Midbrain (tissue), 1 donor: ENCODE results near the gene GALNT14.

Experiments used
- DNase-seq: peaks from one replicate; lab custom pipeline; 2025; lab: John Stamatoyannopoulos, UW

GALNT14 gene

DNA sequence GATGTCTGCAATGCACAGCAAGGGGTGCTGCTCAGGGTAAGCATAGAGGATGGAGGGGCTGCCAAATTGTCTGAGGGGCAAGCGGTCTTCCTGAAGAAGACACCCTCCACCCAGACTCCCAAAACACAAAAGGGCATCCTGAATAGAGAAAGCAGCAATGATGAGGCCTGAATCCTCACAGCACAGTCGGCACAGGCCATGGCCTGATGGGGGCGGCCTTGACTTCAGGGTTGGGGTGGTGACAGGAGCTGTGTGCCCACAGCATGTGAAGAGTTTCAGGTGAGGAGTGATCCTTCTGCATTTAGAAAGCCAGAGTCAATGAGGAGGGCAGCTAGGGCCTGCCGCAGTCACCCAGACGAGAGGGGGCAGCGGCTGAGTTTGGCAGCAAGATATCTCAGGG lies 159.4 kb downstream of the GALNT14 start:
- DNase-seq: no peak

DNA sequence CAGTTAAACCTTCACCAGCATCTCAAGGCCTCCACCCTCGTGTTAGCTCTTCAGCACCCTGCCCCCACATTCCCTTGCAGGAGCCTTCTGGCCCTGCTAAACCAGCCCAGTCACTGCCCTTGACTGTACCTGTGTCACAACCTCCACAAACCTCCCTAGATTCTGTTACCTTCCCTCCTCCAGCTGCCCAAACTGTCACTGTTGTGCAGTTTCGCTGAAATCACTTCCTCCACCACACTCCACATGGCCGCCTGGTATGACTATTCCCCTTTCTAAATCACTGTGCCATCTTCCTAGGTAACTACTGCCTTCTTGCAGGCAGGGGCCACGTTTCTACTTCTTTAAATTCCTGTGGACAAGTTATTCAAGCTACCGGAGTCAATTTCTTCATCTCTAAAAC lies 160.2 kb downstream of the GALNT14 start:
- DNase-seq: no peak

DNA sequence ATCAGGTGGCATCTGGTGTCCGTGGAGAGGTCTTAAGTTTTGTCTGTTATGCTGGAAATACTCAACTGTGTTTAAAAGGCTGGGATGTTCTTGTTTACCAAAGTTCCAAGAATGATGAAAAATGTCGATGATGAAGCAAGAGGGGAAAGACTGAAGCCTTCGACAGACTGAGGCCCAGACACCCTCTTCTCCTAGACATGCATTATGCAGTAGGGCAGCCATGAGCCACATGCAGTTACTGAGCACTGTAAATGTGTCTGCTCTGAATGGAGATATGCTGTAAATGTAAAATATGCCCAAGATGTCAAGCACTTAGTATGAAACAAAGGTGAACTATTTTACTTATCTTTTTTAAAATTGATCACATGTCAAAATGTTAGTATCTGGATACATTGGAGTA lies 163.1 kb downstream of the GALNT14 start:
- no peak for DNase-seq

DNA sequence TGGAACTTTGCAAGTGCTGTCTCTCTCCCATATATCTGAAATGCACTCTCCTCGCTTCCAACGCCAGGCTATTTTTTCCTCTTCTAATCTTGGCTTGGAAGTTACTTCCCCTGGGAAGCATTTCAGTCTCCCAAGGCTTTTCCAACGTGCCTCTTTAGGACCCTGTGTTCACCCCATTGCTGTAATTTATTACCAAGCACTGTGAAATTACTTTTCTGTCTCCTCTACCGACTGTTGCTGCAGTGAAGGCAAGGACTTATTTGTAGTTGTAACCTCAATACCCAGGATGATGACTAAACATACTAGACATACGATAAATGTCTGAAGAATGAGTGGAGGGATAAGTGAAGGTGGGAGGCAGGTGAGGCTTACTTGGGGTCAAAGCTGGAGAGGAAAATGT lies 163.7 kb downstream of the GALNT14 start:
- no peak for DNase-seq

DNA sequence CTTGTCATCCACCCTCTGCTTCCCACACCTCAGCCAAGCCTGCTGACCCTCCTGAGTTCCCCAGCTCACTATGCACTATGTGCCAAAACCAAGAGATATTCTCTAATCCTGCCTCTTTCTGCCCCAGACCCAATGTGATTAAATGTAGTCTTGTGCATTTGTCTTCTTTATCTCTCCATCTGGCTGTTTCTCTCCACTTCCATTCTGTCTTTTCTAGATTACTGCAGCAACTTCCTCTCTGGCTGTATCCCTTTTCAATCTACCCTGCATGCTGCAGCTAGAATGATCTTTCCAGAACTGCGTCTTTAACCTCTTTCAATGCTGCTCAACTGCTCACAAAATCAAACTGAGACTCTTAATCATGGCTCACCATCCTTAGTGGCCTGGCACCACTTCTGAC lies 164.1 kb downstream of the GALNT14 start:
- no peak for DNase-seq

DNA sequence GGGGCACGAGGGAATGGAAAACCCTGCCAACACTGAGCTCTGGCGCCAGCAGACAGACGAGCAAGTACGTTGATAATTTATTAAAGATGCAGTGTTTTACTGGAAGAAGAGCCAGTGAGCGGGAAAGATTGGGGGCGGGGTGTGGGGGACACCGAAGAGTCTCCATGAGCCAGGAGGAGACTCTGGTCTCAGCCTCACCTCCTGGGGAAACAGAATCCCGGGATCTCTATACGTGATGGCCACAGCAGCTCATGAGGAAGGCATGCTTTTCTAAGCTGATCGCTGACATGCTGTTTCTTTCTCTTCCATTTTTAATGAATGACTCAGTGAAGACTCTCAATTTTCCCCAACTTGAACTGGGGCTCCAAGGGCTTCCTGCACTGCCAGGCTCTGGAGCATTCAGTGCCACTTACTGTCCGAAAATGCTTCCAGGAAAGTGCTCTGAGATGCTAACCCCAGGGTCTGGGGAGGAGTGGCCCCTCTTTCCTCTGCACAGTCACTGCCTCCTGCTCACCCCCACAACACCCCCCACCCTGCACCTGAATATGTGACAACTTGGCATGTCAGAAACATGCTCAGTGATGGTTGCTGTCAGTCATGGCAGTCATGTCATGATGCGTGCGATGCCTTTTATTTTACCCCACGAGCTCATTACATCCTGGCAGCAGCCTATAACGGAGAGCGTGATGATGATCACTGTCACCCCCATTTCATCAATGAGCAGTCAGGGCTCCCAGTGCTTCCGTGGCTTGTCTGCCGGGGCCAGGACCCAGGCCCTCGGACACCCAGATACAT lies 166.8 kb downstream of the GALNT14 start:
- DNase-seq: no peak

DNA sequence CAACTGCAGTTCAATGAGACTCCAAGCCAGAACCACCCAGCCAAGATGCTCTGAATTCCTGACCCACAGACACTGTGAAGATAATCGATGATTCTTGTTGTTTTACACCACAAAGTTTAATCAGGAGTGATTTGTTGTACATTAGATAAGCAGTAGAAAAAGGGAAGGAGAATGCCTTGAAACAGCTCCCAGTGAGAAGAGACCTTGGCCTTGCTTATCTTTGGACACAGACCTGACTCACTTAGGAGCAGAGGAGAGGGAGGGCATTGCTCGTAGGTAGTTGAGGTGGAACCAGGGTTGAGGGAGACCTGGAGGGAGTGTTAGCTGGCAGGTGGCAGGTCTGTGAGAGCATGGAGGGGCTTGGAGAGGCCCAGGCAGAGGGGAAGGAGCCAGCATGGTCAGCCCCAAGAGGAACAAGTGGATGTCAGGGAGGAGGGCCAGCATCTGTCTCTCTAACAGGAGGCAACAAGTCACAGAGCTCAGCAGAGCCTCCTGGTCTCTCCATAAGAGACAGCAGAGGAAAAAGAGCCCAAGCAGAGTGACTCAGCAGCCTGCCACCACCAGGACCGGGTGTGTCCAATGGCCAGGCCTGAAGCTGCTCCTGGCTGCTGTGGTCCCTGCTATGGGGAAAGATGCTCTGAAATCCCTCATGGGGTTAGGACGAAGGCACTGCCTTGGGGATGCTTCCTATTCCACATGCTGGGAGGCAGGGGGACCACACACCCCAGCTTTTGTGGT lies 169.4 kb downstream of the GALNT14 start:
- no peak for DNase-seq

DNA sequence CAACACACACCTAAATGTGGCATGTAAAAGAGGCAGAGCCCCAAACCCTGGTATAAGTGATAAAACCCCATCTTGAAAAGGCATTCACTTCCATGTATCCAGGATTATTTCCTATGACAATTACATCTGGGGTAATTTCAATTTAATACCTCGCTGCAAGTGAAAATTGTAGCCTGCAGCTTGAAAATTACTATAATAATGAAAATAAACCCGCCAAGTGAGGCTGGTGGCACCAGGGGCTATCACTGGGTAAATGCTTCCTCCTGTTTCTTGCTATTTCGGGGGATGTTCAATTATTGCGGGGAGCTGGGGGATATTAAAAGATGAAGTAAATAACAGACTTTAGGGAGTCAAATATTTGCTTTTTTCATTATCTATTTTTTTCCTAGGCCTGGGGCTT lies 171.5 kb downstream of the GALNT14 start:
- no peak for DNase-seq

DNA sequence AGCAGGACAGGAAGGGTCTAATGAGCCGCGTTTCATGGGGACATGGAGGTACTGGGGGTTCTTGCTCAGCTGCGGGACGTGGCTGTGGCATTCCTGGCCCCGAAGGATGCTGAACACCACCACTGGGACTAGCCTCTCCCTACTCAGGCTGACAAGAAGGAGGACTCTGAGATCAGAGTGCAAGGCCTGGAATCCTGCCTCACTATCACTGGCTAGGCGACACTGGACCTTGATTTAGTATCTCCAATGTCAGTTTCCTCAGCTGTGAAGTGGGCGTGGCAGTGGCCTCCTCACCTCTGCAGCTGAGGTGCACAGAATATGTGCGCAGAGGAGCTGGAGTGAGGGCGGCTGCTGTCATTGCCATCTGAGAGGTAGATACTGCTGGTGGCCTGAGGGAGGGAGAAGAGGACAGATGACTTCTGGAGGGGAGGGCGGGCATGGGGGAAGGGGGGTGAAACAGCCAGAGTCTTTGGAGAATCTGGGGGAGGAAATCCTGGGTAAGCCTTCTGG lies 173.2 kb downstream of the GALNT14 start:
- DNase-seq: no peak

DNA sequence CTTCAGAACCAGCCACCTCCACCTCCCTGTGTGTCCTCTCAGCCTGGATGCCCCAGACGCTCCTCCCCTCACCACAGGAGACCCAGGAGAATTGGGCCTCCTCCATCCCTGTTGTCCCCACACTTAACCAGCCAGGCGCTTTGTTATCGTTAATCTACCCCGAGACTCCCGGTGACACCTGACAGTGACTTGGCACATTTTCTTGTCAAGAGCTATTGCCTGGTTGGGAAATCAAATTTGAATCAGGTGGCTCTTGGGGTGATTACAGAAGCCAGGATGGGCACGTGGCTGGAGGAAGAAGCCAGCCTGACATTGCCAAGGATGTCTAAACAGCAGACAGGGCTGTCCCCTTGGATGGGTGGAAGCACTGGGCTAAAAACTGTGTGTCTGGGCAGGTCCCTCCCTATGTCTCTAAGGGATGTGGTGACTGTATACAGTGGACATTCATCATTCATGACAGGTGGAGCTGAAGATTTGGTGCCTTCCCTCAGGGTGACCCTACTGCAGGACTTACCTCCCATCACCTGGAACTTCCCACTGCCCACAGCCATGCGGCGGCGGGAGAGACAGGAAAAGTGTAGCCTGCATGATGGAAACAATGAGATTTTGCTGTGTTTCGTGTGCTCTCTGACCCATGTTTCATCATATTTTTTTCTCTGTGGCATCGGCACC lies 173.8 kb downstream of the GALNT14 start:
- no peak for DNase-seq

DNA sequence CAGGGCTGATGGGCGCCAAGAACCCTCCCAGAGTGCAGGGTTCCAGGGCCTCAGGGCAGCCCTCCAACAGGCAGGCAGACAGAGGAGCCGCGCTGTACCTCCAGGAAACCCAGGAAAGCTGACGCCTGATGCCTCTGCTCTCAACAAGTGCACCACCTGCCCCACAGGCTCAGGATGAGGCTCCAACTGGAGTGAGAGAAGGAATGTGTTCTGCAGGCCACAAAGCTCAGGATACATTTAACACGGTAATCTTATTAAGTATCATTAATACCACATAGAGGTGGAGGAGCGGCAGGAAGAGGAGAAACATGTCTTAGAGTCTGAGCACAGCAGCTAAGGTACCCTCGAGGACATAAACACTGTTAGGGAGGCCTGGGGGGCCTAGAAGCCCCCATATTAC lies 175.1 kb downstream of the GALNT14 start:
- DNase-seq: no peak

DNA sequence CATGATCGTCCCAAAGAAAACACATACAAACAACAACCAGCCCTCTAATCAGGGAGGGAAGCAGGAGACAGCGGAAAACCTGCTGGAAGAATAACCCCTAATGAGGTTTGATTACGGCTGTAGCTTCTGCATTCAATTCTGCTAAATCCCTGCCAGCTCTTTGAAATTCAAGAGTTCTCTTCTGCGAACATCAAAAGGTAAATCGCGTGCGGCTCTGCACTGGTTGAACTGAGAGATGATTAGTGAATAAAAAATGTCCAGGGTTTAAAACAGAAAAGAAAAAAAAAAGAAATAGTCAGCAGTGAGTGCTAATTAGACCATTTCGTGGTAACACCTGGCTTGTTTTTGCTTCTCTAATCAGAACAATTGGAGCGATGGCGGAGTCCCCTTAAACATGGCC lies 178.0 kb downstream of the GALNT14 start:
- DNase-seq: no peak

DNA sequence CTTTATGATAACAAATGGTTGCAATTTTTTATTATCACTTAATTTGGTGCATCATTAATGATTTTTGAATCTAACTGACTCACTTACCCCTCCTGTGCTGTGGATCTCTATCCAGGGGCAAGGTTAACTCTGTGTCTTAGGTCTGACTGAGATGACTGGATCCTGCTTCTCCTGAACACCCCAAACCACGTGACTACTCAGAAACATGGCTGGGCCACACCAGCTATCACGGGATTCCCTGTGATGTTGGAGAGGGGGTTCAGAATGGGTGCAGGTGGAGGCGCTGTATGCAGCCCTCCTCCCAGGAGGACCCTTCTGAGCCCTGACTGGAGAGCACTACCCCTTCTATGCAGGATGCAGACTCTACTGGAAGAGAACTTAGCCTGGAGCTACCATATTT lies 178.6 kb downstream of the GALNT14 start:
- DNase-seq: no peak

DNA sequence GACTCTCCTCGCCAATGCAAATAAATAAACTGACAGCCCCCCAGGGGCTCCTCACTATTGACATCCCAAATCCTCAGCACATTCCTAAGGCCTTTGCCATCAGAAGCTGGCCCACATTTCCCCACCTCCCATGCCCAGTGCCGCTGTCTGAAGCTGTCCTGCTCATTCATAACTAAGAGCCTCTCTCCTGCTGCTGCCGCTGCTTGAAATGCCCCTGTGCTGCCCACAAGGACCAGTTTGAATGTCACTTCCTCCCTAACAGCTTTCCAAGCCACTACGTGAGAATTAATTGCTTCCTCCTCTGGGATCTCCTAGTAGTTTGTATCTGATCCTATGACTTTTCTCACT lies 179.3 kb downstream of the GALNT14 start:
- no peak for DNase-seq

DNA sequence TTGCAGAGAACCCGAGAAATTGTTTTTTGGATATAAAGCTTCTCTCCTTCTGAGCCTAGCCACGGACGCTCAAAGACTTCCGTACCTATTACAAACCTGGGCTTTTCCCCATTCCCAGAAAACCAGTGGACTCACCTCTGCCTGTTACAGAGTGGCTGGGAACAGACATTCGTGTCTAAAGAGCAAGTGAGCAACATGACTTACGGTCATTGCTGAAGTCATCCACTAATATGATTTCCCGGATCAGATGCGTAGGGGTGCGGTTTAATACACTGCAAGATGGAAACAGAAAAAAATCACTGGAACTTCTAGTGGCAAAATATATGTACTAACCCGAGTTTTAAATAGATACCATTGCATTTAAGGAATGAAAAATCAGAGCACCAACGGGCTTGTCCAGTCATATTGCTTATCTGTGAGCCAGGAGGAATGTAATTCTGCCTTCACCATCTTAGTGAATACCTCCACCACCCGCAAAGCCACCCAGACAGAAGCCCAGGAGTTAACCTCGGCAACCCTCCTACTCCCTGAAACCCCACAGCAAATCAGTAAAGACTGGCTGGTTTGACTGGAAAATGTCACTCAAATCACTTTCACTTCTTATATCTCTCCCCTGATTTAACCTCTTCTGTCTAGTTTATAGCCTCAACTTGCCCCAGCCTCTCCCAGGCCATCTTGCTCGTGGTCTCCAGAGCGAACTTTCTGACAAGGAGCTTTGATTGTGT lies 179.9 kb downstream of the GALNT14 start:
- no peak for DNase-seq

DNA sequence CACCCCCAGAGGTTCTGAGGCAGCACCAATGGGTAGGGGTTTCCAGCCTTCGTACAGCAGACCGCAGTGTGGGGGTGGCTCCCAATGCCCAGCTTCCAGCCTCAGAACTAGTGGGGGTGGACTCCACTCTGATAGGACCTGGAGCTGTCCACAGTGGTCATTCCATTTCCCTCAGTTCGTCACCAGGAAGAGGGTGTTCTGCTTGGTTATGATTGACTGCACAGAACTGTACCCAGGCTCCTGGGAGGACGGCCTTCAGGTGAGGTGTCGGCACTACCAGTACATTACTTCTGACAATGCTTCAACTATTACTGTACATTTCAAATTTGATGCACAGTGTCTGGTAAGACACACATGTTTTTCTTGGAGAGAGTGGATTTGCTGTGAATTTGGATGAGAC lies 180.6 kb downstream of the GALNT14 start:
- no peak for DNase-seq

DNA sequence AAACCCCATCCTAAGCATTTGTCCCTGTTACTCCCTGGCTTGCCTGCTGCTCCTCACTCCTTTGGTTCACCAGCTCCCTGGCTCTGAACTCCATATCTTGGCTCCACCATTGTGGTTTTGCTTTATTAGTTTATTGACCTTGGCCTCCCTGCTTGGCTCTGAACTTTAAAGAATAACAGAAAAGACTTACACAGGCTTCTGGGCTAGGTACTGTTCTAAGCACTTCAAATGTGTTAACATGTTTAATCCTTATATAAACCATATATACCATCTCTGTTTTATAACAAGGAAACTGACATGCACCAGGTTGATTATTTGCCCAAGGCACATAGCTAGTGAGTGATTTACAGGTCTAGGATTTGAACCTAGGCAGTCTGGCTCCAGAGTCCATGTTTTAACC lies 181.2 kb downstream of the GALNT14 start:
- DNase-seq: no peak

DNA sequence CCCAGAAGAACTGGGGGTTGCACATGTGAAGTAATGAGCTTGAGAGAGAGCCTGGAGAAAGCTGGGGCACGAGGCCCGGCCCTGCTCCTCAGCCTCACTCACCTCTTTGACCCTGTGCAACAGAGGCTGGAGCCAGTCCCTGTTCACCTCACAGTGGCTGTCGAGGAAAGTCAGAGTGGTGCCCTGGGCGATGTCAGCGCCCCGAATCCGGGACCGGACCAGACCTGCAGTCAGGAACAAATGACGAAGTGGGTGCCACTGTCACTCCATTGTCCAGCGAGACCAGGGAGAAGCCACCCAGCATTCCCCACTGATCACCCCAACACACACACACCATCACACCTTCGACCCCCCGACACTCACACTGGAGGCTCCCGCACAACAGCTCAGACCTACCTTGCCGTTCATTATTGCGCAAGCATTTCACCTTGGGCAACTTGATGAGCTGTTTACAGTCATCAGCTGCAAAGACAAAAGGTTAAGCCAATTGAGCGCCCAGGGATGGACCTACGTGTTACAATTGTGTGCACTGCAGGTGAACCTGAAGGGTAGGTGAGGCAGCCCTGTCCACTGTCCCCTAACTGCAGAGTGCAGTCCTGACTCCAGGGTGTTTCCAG lies 182.6 kb downstream of the GALNT14 start:
- no peak for DNase-seq

DNA sequence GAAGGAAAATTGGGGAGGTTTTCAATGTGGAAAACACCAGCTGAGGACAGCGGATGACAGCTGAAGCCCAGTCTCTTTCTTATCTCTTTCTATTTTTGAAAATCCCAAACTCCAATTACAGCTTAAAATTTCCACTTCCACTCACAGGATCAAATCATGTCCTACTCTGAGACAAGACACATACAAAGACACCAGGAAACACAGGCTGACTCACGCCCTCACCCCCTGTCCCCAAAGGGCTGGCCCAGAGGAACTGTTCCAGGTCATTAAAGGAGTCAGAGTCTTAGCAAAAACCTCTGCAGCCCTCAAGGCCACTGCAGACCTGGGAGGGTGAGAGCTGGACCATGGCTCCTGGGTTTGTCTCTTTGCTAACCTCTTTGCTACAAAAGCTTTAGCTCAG lies 187.9 kb downstream of the GALNT14 start:
- no peak for DNase-seq

DNA sequence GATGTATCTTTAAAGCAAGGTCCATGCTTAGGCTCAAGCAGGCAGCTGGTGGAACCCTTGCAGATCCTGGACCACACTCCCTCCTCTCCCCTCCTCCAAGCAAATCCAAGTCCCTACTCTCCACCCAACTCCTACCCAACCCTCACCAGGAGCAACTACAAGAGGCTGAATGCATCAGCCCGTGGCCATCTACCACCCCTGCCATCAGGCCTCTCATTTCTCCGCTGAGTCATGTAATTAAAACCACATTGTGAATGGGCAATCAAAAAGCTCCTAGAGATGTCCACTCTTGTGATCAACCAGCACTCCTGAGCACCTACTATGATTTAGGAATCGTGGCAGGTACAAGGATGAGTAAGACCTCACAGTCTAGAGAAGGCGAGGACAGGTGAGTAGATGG lies 188.8 kb downstream of the GALNT14 start:
- DNase-seq: no peak

DNA sequence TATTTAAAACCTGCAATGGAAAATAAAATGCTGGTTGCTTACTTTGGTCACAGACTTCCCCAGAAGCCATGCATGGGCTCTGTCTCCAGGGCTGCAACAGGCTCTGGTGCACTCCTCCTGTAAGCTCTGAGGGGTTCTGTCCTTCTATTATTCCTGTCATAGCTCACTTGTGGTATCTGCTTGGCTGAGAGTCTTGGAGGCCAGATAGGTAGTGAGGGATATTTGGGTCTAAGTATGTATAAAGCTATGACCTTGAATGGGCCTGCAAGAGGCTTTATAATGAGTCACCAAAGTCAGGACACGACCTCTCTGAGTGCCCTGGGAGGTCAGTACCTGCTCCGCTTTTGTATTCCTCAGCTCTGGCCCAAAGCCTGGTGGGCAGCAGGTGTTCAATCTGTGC lies 189.4 kb downstream of the GALNT14 start:
- DNase-seq: no peak

DNA sequence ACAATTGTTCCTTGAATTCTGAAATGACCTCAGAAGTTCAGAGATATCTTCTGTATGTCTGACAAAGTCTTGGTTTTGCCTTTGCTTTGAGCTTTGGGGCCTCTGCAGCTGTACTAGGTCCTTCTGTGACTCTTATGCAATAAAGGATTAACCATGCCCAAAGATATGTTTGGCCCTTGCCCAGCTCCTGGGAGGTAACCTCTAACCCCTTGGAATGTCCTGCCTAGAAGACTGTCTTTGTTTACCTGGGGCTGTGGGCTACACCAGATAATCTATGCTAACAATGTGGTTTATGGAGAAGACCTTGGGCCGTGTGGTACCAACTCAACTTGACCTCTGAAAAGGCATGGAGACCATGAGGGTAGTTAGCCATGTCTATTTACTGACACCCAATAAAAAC lies 190.1 kb downstream of the GALNT14 start:
- DNase-seq: no peak
